Activated gamma-delta T cell (primary cell): ENCODE results near the gene MYO1B.

ENCODE experiments used
- DNase-seq: peaks from one replicate; lab custom pipeline; 2025; lab: John Stamatoyannopoulos, UW
- total RNA-seq, 2 donors: gene quantifications; one replicate each; lab custom pipeline; 2026; lab: John Stamatoyannopoulos, UW

MYO1B gene
- 1.6 to 1.7 reads per million in 2 donors for total RNA-seq

- peak; percentile 37 for DNase-seq
Measured at GRCh38 chr2:191245046-191245868, at the start of gene MYO1B. Gene MYO1B (plus strand): TSS chr2:191245404. CDS start chr2:191276896, 31,492 bp downstream.

DNA sequence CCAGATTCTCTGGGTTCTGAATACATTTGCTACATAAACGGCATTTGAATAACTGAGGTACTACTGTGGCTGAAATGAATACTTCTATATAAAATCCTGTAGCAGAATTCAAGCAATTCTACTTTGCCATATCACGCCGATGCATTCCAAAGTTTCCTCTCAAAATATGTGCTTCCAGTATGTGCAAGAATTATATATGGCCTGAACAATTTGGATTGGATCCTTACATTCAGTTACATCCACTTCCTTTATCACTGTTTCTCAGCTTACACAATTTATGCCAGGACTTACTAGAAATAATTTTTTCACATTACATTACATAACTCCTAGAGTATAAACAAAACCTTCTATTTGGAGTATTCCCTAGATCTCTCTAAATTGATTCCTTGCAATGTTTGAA lies 48.1 kb upstream of the MYO1B start:
- DNase-seq, result no peak

DNA sequence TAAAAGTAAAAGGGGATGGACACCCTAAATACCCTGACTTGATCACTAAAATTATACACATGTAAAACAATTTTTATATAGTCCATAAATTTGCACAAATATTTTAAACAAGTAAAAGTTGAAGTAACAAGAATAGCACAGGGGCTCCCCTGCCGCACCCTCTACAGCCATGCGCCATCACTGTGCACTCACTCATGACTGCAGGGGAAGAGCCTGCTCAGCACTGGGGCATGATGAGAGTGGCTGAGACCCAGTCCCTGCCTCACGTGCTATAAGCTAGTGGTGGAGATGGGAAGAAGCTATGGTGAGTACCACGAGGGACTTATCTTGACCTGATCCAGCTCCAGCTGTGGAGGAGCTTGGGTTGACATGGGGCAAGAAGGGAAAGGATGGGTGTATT lies 46.9 kb upstream of the MYO1B start:
- DNase-seq, result no peak

- no peak for DNase-seq
Measured at GRCh38 chr2:191199929-191200512, 45.2 kb upstream of the MYO1B start.

DNA sequence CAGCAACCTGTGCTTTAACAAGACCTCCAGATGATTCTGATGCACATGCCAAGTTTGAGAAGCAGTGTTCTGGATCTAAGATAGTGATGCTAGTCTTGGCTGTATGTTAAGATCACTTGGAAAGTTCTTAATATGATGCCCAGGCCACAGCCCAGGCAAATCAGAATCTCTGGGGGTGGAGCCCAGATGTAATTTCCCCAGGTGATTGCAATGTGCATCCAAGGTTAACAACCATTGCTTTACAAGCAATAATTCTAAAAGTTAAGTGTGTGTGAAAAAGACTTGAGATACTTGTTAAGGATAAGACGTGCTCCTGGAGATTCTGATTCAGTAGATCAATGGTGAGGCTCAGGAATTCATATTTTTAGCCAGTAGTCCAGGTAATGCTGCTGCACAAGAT lies 44.3 kb upstream of the MYO1B start:
- no peak for DNase-seq

- no peak for DNase-seq
Measured at GRCh38 chr2:191202209-191202721, 42.9 kb upstream of the MYO1B start.

DNA sequence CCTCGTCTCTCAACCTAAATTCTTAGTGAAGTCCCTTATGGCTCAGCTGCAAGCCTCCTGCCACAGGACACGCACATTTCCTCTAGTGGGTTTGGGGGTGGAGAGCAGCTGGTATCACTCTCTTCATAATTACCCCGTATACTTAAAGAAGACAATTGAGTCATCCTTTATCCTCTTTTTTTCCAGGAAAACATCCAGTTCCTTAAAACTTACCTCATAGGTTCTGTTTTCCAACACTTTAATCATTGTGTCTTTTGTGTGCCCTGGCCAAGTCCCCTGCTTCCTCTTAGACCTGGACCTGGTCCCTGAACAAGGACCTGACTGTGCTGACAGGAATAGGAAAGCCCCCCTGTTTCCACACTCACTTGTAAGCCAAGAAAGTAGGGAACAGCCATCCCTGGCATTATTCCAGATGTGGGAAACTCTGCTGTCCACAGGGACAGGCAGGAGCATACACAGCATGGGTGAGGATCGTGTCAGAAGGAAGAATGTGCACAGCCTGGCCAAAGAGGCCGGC lies 42.3 kb upstream of the MYO1B start:
- DNase-seq, result no peak

DNA sequence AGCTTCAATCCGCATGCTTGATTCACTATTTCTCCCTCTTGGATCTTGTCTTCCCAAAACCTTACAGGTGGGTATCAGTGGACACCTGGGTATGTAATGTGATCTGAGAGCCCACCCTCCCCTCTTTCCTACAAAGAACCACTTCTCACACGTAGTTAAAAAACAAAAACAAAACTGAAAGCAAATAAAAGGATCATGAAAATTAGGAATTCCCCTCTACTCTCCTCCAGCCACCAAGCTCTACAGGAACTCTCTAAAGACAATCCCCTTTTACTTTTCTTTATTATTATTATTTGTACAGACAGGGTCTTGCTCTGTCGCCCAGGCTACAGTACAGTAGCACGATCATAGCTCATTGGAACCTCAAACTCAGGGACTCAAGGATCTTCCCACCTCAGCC lies 40.8 kb upstream of the MYO1B start:
- DNase-seq, result no peak

DNA sequence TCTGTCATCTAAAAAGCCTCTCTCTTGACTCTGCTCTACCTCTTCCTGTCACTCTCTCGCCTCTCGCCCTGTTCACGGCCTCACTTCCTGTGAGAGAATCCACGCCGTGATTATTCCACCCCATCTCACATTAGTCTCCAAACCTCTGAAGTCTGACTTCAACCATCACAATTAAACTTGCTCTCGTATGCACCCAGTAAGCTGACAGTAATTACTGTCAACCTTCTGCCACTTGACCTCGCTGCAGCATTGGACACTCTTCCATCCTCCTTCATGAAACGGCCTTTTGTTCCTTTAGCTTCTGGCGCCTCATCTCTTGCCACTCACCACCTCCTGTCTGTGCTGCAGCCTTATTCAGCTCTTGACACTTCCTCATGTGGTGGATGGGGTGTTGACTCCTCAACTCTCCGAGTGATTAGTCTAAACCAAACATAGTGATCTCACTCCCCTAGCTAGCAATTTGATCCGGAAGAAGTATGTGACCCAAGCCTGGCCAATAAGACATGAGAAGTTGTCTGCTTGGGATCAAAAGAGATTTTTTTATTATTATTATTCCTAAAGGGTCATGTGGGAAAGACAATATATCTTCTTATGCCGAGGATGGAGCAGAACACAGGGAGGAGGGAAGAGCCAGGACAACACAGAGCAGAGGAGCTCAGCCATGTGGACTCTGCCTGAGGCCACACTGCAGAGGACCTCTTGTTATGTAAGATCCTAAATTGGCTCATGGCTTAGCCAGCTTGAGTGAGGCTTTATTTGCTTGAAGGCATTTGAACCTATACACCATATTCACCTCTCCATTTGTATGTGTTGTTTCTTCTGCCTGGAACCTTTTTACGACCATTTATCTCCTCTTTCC lies 38.4 kb upstream of the MYO1B start:
- no peak for DNase-seq

GRCh38 chr2:191209340-191209739 lies 35.9 kb upstream of the MYO1B start:
- no peak for DNase-seq

GRCh38 chr2:191212119-191212518 lies 33.1 kb upstream of the MYO1B start:
- DNase-seq, result no peak

DNA sequence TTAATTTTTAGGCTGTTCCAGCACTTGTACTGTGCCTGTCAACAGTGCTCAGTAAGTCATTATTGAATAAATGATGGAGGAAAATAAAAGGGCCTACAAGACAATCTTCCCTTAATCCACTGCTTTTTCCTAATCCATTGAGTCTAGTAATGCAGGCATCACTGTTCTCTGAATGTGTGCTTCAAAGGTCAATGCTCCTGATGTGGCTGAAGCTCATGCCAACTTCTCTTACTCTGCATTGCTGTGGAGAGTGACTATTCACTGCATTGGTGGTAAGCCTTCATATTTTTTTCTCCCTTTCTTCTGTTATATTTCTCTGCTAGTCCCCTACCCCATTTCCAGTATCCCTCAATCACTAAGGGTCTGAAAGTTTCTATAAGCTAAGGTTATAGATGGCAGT lies 31.9 kb upstream of the MYO1B start:
- DNase-seq, result no peak

GRCh38 chr2:191215230-191215629 lies 30.0 kb upstream of the MYO1B start:
- DNase-seq, result no peak

DNA sequence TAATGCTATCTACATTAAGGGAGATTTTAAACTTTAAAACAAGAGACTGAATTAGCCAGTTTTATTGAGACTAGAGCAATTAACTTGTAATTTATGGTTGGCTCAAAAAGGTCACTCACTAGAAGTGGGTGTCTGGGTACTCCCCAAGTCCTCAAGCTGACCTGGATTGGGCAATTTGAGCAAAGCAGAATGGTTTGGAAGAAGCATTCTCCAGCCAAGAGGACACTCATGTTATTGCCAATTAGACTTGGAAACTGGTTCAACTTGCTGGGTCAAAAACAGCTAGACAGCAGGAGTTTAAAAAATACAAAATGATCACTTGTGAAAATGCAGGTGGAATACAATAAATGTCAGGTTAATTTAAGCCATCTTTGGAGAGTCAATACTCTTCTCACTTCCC lies 29.5 kb upstream of the MYO1B start:
- no peak for DNase-seq

DNA sequence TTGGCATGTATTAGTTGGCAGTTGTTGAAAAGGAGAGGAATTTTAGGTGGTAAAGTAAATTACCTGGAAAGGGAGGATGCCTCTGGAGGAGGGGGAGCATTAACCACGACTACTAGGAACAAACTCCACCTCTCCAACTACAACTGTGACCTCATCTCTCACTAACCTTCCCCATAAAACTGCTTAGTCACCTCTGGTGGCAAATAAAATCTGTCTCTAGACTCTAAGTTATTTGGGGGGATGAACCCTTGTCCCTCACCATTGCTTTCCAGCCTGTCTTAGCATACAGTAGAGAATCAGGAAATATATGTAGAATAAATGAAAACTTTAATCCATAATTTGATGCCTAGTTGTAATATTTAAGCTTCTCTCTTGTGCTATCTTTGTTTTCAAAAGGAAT lies 27.6 kb upstream of the MYO1B start:
- no peak for DNase-seq

DNA sequence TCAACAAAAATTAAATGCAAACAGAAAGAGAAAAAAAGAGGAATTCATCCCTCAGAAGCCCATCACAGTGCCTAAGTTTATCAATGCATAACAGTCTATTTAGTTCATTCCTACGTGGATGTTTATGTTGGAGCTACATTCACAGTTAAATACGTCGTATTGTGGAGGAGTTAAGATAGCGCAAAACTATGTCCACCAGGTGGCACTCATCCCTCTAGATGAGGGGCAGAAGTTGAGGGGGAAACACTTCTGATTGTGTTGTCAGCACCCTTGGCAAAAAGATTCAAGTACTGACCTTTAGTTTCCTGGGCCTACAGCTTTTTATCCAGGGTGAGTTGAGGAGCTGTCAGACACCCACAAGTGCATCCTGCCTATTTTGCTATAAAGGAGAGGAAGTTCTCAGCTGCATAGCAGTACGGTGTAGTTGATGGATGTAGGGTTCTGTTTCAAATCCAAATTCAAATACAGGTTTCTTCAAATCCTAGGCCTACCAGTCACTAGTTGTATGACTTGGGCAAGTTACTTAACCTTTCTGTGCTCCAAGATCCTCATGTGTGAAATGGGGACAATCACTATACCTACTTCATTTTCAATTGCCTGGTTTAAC lies 26.8 kb upstream of the MYO1B start:
- no peak for DNase-seq

- no peak for DNase-seq
Measured at GRCh38 chr2:191220671-191221070, 24.5 kb upstream of the MYO1B start.

DNA sequence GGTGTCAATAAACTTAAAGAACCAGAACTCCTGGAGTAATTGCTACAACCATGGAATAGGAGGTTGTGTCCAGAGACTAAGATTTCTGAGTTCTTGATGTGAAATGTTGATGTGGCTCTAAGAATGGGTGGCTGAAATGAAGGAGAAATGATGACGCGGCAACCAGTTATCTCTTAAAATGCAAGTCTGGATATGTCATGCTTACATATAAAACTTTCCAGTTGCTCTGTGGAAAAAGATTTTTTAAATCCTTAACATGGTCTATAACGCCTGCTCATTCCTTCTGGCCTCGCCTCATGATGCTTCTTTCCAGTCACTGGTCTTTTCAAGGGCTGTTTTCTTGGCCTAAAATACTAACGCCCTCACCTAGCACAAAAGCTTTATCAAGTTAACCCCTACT lies 23.5 kb upstream of the MYO1B start:
- DNase-seq, result no peak

DNA sequence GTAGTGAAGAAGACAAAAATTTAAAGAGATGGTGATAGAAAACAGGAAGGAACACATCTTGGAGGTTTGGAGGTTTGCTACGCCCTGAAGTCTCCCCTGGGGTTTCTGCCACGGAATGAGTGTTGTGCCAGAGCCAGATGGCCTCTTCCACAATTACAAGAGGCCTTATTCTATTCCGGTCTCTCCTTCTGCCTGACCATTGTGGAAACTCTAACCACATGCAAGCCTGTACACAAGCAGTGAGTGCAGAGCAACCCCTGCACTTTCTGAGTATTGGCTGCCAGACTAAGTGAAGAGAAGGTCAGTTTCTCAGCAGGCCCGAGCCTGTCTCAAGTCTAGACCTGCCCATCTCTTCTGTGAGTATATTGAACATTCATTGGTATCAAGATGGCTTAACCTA lies 22.7 kb upstream of the MYO1B start:
- no peak for DNase-seq

DNA sequence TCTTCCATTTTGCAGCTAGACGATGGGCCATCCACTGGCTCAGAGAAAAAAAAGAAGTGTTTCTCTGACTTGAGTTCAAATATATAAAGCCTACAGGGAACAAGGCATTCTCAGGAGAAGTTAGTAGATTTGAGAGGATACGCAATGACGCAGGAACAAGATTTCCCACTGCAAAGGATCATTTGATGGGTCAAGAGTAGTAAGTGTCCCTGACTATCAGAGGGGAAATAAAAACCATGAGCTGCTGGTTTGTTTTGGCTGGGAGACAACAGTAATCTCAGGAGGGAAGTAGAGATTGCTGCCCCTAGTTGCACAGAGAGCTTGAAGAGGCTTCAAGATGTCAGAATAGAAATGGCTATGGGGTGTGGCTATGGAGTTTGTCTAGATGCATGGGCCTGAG lies 22.3 kb upstream of the MYO1B start:
- no peak for DNase-seq

GRCh38 chr2:191225126-191225525 lies 20.1 kb upstream of the MYO1B start:
- DNase-seq, result no peak

GRCh38 chr2:191225690-191226089 lies 19.5 kb upstream of the MYO1B start:
- no peak for DNase-seq
